ENCODE measurements around the gene CLCF1. TPM values are rescaled to one million over a fixed set of nuclear protein-coding genes. Genes with fewer than 3 reads are reported as not detected.

CLCF1 gene
- total RNA-seq, 6 experiments from 2014 or later: 8.9 to 12.8 (median 10.5) TPM

DNA sequence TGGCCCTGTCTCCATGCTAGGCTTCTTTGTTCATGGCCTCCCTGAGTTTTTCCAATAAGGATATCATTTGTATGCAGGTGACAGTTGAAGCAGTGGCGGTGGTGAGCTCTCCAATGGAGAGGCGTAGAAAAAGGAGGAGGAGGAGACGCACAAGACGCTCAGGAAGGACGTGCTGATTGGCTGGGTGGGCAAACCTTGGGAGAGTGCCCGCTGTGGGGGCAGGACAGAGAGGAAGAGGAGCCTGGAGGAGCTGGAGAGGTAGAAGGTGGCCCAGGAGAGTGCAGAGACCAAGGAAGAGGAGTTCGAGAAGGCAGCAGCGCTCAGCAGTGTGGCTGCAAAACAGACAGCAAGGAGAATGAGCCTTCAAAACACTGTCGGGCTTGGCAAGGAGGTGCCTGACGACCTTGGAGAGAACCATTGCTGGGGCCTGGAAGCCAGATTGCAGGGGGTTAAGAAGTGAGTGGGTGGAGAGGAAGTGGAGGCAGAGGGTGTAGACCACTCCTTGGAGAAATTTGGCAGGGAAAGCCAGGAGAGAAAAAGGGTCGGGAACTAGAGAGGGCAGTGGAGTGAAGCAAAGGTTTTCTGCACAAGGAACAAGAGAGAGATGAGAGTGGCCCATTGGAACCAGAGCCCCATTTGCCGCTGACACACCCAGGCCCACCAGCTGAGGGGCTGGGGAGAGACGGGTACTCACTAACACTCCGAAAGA, 7.5 kb downstream of the CLCF1 start:
- Mint-ChIP-seq H3K27ac (peak overlapping the region; percentile 49), H3K9me3 (no peaks in the 10 kb centered on the region), H3K4me1 (ENCODE audit: low read depth) (peaks cover 50% of the 10 kb centered on the region), H3K36me3 (ENCODE audit: low read depth) (no peaks in the 10 kb centered on the region; the same call in 1 of the 2 replicates), H3K27me3 (ENCODE audit: insufficient read depth) (no peaks in the 10 kb centered on the region; the same call in 1 of the 2 replicates), H3K4me3 (no peak overlapping the region; the same call in 1 of the 2 replicates)
- DNase-seq: no peak
- TF ChIP-seq, protein P1, sequence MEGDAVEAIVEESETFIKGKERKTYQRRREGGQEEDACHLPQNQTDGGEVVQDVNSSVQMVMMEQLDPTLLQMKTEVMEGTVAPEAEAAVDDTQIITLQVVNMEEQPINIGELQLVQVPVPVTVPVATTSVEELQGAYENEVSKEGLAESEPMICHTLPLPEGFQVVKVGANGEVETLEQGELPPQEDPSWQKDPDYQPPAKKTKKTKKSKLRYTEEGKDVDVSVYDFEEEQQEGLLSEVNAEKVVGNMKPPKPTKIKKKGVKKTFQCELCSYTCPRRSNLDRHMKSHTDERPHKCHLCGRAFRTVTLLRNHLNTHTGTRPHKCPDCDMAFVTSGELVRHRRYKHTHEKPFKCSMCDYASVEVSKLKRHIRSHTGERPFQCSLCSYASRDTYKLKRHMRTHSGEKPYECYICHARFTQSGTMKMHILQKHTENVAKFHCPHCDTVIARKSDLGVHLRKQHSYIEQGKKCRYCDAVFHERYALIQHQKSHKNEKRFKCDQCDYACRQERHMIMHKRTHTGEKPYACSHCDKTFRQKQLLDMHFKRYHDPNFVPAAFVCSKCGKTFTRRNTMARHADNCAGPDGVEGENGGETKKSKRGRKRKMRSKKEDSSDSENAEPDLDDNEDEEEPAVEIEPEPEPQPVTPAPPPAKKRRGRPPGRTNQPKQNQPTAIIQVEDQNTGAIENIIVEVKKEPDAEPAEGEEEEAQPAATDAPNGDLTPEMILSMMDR (IDR thresholded peaks at IDR 0.05): no peak

GRCh38 chr11:67364783-67365722, 8.3 kb downstream of the CLCF1 start:
- Mint-ChIP-seq H3K4me3 (no peak overlapping the region), H3K9me3 (no peaks in the 10 kb centered on the region), H3K27ac (no peak overlapping the region), H3K36me3 (ENCODE audit: low read depth) (no peaks in the 10 kb centered on the region; the same call in 1 of the 2 replicates), H3K27me3 (ENCODE audit: insufficient read depth) (no peaks in the 10 kb centered on the region; the same call in 1 of the 2 replicates), H3K4me1 (ENCODE audit: low read depth) (peaks cover 41% of the 10 kb centered on the region)
- TF ChIP-seq, protein P1 (IDR thresholded peaks at IDR 0.05): no peak
- no peak for DNase-seq

DNA sequence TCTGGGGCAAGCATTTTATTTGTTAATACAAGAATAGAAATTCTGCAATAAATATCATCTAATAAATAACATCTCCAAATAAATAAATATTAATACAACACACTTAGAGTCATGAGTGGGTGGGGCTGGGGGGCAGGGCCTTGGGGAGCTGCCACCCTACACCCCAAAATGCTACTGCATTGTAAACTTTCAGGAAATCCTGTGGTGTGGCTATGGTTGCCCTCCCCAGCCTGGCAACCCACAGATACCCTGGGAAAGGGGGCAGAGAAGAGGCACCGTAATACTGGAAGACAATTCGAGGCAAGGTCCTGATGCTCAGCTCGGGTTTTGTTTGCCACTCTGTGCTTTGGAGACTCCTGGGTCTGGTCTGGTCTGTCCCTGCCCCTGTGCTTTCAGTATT, 9.2 kb downstream of the CLCF1 start:
- no peak overlapping the region; the same call in 1 of the 2 replicates for H3K27ac Mint-ChIP-seq
- H3K36me3 Mint-ChIP-seq (ENCODE audit: low read depth): no peaks in the 10 kb centered on the region; the same call in 1 of the 2 replicates
- peaks cover 33% of the 10 kb centered on the region for H3K4me1 Mint-ChIP-seq (ENCODE audit: low read depth)
- no peak for DNase-seq
- TF ChIP-seq, protein P1 (IDR thresholded peaks at IDR 0.05): no peak
- no peaks in the 10 kb centered on the region for H3K9me3 Mint-ChIP-seq
- H3K27me3 Mint-ChIP-seq (ENCODE audit: insufficient read depth): no peaks in the 10 kb centered on the region; the same call in 1 of the 2 replicates
- H3K4me3 Mint-ChIP-seq: no peak overlapping the region

GRCh38 chr11:67357831-67358670, 15.3 kb downstream of the CLCF1 start:
- Mint-ChIP-seq H3K4me3 (no peak overlapping the region; the same call in 1 of the 2 replicates), H3K4me1 (ENCODE audit: low read depth) (peaks cover 54% of the 10 kb centered on the region), H3K27ac (peak overlapping the region; percentile 84), H3K27me3 (ENCODE audit: insufficient read depth) (peaks cover 3% of the 10 kb centered on the region), H3K9me3 (no peaks in the 10 kb centered on the region), H3K36me3 (ENCODE audit: low read depth) (no peaks in the 10 kb centered on the region)
- TF ChIP-seq, protein P1 (IDR thresholded peaks at IDR 0.05): no peak
- DNase-seq: peak; percentile 50

Measured in HFFc6 (cell line).